T follicular helper cell (primary cell): ENCODE measurements around the gene PRSS57.
"Not testable (repeated sequence)": the region's sequence is repeated elsewhere in the genome, so short reads cannot be mapped to it uniquely, and the experiment has no call there.

Experiments
- DNase-seq: peaks from one replicate; pipeline ENCODE4 v3.0.0-alpha.2; 2020; ENCODE audit warnings: low read depth
- total RNA-seq, 2 experiments: gene quantifications; one replicate each; lab custom pipeline; 2026; lab: John Stamatoyannopoulos, UW

The PRSS57 gene
- 0 to 0.04 reads per million in 2 experiments for total RNA-seq

- DNase-seq = no peak
These were observed at the start of gene PRSS57 for GRCh38 chr19:695352-695949. PRSS57 (minus strand) TSS chr19:695452; CDS start chr19:695430, 22 bp downstream.

GRCh38 chr19:743168-743687 is 48.0 kb upstream of the PRSS57 start:
- DNase-seq = no peak

GRCh38 chr19:742540-743075 is 47.4 kb upstream of the PRSS57 start:
- DNase-seq = no peak

GRCh38 chr19:741506-742131 is 46.4 kb upstream of the PRSS57 start:
- no peak for DNase-seq

- not testable (repeated sequence) for DNase-seq
These were observed 45.7 kb upstream of the PRSS57 start for GRCh38 chr19:740816-741505.

- no peak for DNase-seq
These were observed 44.9 kb upstream of the PRSS57 start for GRCh38 chr19:739998-740715.

GRCh38 chr19:738509-739128 is 43.4 kb upstream of the PRSS57 start:
- DNase-seq = no peak

- DNase-seq = peak; percentile 37
These were observed 42.4 kb upstream of the PRSS57 start for GRCh38 chr19:737591-738093.

- no peak for DNase-seq
These were observed 40.9 kb upstream of the PRSS57 start for GRCh38 chr19:736125-736524.

GRCh38 chr19:734716-735115 is 39.5 kb upstream of the PRSS57 start:
- DNase-seq = no peak

GRCh38 chr19:732148-733069 is 37.2 kb upstream of the PRSS57 start:
- no peak for DNase-seq

- DNase-seq = no peak
These were observed 35.7 kb upstream of the PRSS57 start for GRCh38 chr19:731000-731399.

- DNase-seq = no peak
These were observed 34.9 kb upstream of the PRSS57 start for GRCh38 chr19:729965-730668.

GRCh38 chr19:729564-729963 is 34.3 kb upstream of the PRSS57 start:
- not testable (repeated sequence) for DNase-seq

GRCh38 chr19:728011-728410 is 32.8 kb upstream of the PRSS57 start:
- DNase-seq = no peak

- no peak for DNase-seq
These were observed 32.0 kb upstream of the PRSS57 start for GRCh38 chr19:726993-727956.

- no peak for DNase-seq
These were observed 30.3 kb upstream of the PRSS57 start for GRCh38 chr19:725461-726089.

GRCh38 chr19:723714-724113 is 28.5 kb upstream of the PRSS57 start:
- no peak for DNase-seq
